Right cardiac atrium (tissue), 5 donors: ENCODE measurements around the gene MERTK. TPM values are rescaled to one million over a fixed set of nuclear protein-coding genes. Genes with fewer than 3 reads are reported as not detected.

Source experiments
- ATAC-seq, 2 donors: fragments of 200-7000 bp; cut with Tn5 transposase; one replicate each; pipeline versions ENCODE4 v1.8.0 to v1.9.1; 2020; ENCODE audit warnings: moderate library complexity in 2 of 2, mild to moderate bottlenecking in 1 of 2
- DNase-seq, 3 donors: peaks; one replicate each; pipeline ENCODE4 v3.0.0-alpha.2; 2020
- H3K27ac ChIP-seq: one replicate; pipeline ENCODE4 v1.5.1; 2013; ENCODE audit warnings: mild to moderate bottlenecking, low read length, control low read depth, moderate library complexity
- H3K27me3 ChIP-seq: one replicate; pipeline ENCODE4 v1.6.1; 2013; ENCODE audit not compliant: control insufficient read depth, insufficient read depth
- H3K4me1 ChIP-seq: one replicate; pipeline ENCODE4 v1.6.1; 2013; ENCODE audit warnings: low read length; ENCODE audit not compliant: control insufficient read depth, insufficient read depth
- H3K4me3 ChIP-seq: one replicate; pipeline ENCODE4 v1.5.1; 2013; ENCODE audit warnings: low read length, control low read depth
- H3K9me3 ChIP-seq: one replicate; pipeline ENCODE4 v1.6.1; 2013; ENCODE audit warnings: low read length; ENCODE audit not compliant: control insufficient read depth
- WGBS: extraction: QIAGEN DNeasy Blood & Tissue Kit; methylation state at CpG from one replicate; pipeline ENCODE4 v1.1.7; 2013; 5-methylcytosine and 5-hydroxymethylcytosine counted together
- intact Hi-C, 4 donors: fragments of 100-400 bp; cut with DNase I; formaldehyde crosslinking; loops; one replicate each; pipeline versions ENCODE4 v1.11.0 to v1.14.0; 2022 to 2023
- polyA plus RNA-seq: library from polyadenylated mRNA; stranded (reverse); fragments of 200-250 nt; gene quantifications from one replicate; pipeline ENCODE4 v1.2.3, GENCODE V29; 2013
- total RNA-seq, 4 donors: library from RNA; stranded (reverse); fragmentation: NEBNext Ultra II Directional; extraction: Animal tissue kit (Norgen Biotek cat#: 25700); gene quantifications; one replicate each; pipeline ENCODE4 v1.2.1, GENCODE V29; 2021
- donor health status: healthy with polysubstance abuse.
- donor health status: DM: no; HTN: yes; CAD: no.
- donor health status: DM: no; HTN: no; CAD: no.
- donor health status: DM: no; HTN: yes; CAD: no; lungs with severe emphysema.
- donor health status: DM: yes; HTN: yes; CAD: no.

MERTK gene
- total and polyA plus RNA-seq, 5 donors = 3.8 to 11.4 (median 9.1) TPM

GRCh38 chr2:112000399-112001135 is 102.2 kb downstream of the MERTK start:
- Histone ChIP-seq H3K4me3 (no peak overlapping the region), H3K4me1 (peaks cover 2% of the 10 kb centered on the region), H3K27me3 (no peaks in the 10 kb centered on the region), H3K9me3 (no peaks in the 10 kb centered on the region), H3K27ac (no peak overlapping the region)
- WGBS = 74% methylated on average over 5 of the region's 5 CpGs
- DNase-seq = no peak
- intact Hi-C loops = no loop called here
- ATAC-seq = no peak

- ATAC-seq (peak; percentile 46 to 52), DNase-seq (no peak)
- WGBS = 59% methylated on average over 4 of the region's 4 CpGs
- H3K4me3 ChIP-seq = no peak overlapping the region
- no peak overlapping the region for H3K27ac ChIP-seq
- peaks cover 2% of the 10 kb centered on the region for H3K4me1 ChIP-seq
- intact Hi-C loops = no loop called here
- no peaks in the 10 kb centered on the region for H3K27me3 ChIP-seq
- no peaks in the 10 kb centered on the region for H3K9me3 ChIP-seq
Measured at GRCh38 chr2:112001136-112001715, 102.8 kb downstream of the MERTK start.

- ATAC-seq = no peak
- Histone ChIP-seq H3K27ac (no peak overlapping the region), H3K27me3 (no peaks in the 10 kb centered on the region), H3K9me3 (no peaks in the 10 kb centered on the region), H3K4me1 (peaks cover 2% of the 10 kb centered on the region), H3K4me3 (no peak overlapping the region)
- intact Hi-C loops = no loop called here
- DNase-seq = no peak
Measured at GRCh38 chr2:112001942-112002341, 103.5 kb downstream of the MERTK start.

DNA sequence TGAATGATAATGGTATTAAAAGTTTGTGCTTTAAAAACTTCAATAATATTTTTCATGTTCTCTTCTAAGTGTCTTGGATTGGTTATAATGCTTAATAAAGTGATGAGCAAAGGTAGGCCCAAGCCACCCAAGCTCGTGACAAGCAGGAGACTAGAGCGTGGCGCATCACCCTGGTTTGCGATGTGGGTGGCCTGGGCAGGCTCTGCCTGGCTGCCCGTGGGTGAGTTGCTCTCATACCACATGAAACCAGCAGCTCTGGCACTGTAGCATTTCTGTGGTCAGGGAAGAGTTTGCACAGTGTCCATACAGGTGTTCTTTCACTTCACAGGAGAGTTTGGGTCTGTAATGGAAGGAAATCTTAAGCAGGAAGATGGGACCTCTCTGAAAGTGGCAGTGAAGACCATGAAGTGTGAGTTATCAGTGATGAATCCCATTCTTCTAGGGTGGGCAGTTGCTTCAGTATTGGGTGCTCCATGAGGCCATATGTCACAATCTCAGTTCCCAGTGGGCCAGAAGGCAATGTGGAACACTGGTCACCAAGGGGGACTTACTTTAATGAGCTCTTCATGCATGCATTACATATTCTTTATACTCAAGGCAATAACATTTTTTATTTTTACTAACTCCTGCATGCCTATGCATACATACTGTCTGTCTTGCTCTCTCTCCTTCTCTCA is 105.3 kb downstream of the MERTK start:
- ATAC-seq = no peak
- Histone ChIP-seq H3K4me3 (no peak overlapping the region), H3K9me3 (no peaks in the 10 kb centered on the region), H3K27me3 (no peaks in the 10 kb centered on the region), H3K27ac (no peak overlapping the region), H3K4me1 (peaks cover 2% of the 10 kb centered on the region)
- 86% methylated on average over 5 of the region's 5 CpGs for WGBS
- intact Hi-C loops = no loop called here
- DNase-seq = no peak

- no peak overlapping the region for H3K4me3 ChIP-seq
- 74% methylated on average over 5 of the region's 5 CpGs for WGBS
- intact Hi-C loops = no loop called here
- peaks cover 2% of the 10 kb centered on the region for H3K4me1 ChIP-seq
- peak; percentile 67 to 79 for ATAC-seq
- no peaks in the 10 kb centered on the region for H3K27me3 ChIP-seq
- H3K27ac ChIP-seq = no peak overlapping the region
- no peaks in the 10 kb centered on the region for H3K9me3 ChIP-seq
- peak; percentile 46 to 75 (median 70) for DNase-seq
Measured at GRCh38 chr2:112004253-112004645, 105.8 kb downstream of the MERTK start.

GRCh38 chr2:112005406-112006075 is 107.1 kb downstream of the MERTK start:
- H3K27me3 ChIP-seq = no peaks in the 10 kb centered on the region
- no peak overlapping the region for H3K27ac ChIP-seq
- peaks cover 2% of the 10 kb centered on the region for H3K4me1 ChIP-seq
- no peak overlapping the region for H3K4me3 ChIP-seq
- no peaks in the 10 kb centered on the region for H3K9me3 ChIP-seq
- DNase-seq (no peak), ATAC-seq (no peak)
- intact Hi-C loops = no loop called here
- 93% methylated on average over 5 of the region's 5 CpGs for WGBS

GRCh38 chr2:112006076-112006410 is 107.6 kb downstream of the MERTK start:
- intact Hi-C loops = no loop called here
- peak in 1 of 2 donors; percentile 17 for ATAC-seq
- 82% methylated on average over 4 of the region's 4 CpGs for WGBS
- DNase-seq = peak in 1 of 3 donors; percentile 58
- no peak overlapping the region for H3K4me3 ChIP-seq
- peaks cover 2% of the 10 kb centered on the region for H3K4me1 ChIP-seq
- H3K27me3 ChIP-seq = no peaks in the 10 kb centered on the region
- H3K9me3 ChIP-seq = no peaks in the 10 kb centered on the region
- no peak overlapping the region for H3K27ac ChIP-seq

GRCh38 chr2:112007493-112007892 is 109.1 kb downstream of the MERTK start:
- Histone ChIP-seq H3K9me3 (no peaks in the 10 kb centered on the region), H3K27ac (no peak overlapping the region), H3K27me3 (no peaks in the 10 kb centered on the region), H3K4me3 (no peak overlapping the region), H3K4me1 (no peaks in the 10 kb centered on the region)
- 93% methylated on average over 2 of the region's 2 CpGs for WGBS
- intact Hi-C loops = no loop called here
- DNase-seq = no peak
- no peak for ATAC-seq

DNA sequence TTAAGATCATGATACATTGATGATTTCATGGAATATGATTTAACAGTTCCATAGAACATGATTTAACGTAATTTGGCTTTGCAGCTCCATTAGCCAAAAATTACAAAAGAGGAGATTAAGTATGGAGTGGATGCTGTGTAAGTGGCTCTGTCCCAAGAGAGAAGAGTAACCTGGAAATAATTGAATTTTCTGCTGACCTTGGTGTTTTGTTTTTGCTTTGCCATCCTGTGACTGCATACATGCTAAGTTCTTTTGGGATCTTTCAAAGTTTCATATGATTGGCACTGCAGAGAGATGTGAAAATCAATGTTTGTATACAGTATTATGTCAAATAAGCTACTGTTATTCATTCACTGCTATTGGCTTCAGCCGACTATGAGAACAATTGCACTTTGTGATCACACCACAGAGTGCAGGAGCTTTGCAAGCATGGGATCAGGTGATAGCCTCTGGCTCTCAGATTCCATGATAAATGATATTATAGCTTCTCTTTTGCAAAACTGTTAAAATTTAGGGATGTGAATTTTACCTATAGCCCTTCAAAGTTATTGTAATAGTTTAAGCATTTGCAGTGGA is 110.6 kb downstream of the MERTK start:
- intact Hi-C loops = no loop called here
- Histone ChIP-seq H3K27me3 (no peaks in the 10 kb centered on the region), H3K4me3 (no peak overlapping the region), H3K27ac (no peak overlapping the region), H3K4me1 (no peaks in the 10 kb centered on the region), H3K9me3 (no peaks in the 10 kb centered on the region)
- ATAC-seq (no peak), DNase-seq (no peak)
- WGBS = 80% methylated on average over 2 of the region's 2 CpGs

DNA sequence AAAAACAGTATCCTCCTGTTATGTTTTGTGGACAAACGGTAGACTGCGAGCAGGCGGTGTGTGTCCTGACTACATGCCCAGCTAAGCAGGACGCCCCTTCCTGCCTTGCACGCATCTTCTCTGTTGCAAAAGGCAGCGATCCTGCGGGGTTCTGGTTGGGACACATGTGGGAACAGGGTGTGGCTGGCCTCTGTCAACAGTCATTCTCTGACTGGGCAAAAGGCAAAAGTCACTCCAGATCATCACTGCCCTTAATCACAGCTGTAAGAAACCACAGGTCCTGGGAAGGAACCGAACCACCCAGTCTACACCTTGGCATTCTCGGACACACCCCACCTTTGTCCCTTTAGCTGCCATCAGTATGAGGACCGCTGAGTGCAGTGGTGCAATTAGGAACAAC is 112.3 kb downstream of the MERTK start:
- peak in 2 of 3 donors; percentile 49 to 63 for DNase-seq
- intact Hi-C loops = no loop called here
- ATAC-seq = peak; percentile 71 to 85

DNA sequence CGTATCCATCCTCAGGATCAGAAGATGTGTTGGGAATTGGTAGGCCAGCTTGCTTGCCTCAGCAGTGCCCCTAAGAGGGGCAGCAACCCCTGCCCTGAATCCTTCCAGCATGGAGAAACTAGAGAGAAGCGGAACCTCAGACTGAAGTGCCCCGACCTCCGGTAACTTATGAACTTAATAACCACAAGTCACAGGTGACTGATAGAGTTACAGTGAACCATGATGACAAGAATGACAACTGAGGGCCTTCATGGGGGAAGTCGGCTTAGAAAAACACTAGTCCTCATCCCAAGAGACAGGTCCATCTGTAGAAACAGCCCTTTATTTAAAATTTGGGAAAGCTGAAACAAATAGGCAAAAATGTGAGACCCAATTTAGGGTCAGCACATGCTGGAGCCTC is 114.1 kb downstream of the MERTK start:
- Histone ChIP-seq H3K27ac (no peak overlapping the region), H3K4me3 (no peak overlapping the region), H3K27me3 (no peaks in the 10 kb centered on the region), H3K4me1 (no peaks in the 10 kb centered on the region), H3K9me3 (no peaks in the 10 kb centered on the region)
- DNase-seq = no peak
- 72% methylated on average over 5 of the region's 5 CpGs for WGBS
- intact Hi-C loops = no loop called here
- ATAC-seq = no peak

More for the DNA sequence above, 112.3 kb downstream of the MERTK start:
- H3K27ac ChIP-seq = no peak overlapping the region
- WGBS = 69% methylated on average over 10 of the region's 10 CpGs
- H3K4me3 ChIP-seq = no peak overlapping the region
- H3K9me3 ChIP-seq = no peaks in the 10 kb centered on the region
- no peaks in the 10 kb centered on the region for H3K27me3 ChIP-seq
- H3K4me1 ChIP-seq = no peaks in the 10 kb centered on the region
